ENCODE results near the gene TAS2R20.
A peak's percentile ranks its signal among the peaks of the same experiment; 100 is the strongest.

The TAS2R20 gene

DNA sequence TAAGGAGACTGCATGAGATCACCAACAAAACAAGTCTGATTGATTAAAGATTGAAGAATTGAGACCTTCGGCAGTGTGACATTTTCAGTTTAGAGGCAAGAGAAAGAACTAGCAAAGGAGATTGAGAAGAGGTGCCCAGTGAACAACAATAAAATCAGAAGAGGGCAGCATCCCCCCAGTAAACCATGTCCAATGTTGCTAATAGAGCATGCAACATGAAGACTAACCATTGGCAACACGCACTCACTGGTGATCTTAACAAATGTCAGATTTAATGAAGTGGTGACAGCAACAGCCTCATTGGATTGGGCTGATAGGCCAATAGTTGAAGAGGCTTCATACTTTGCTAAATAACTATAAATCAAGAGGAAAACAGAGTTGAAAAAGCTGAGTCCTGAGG is 38.3 kb downstream of the TAS2R20 start:
- no peak for DNase-seq (ENCODE audit: low read depth, low spot score)

- DNase-seq (ENCODE audit: low read depth, low spot score) = peak; percentile 47
These were observed 40.4 kb downstream of the TAS2R20 start for GRCh38 chr12:10957741-10958140.

DNA sequence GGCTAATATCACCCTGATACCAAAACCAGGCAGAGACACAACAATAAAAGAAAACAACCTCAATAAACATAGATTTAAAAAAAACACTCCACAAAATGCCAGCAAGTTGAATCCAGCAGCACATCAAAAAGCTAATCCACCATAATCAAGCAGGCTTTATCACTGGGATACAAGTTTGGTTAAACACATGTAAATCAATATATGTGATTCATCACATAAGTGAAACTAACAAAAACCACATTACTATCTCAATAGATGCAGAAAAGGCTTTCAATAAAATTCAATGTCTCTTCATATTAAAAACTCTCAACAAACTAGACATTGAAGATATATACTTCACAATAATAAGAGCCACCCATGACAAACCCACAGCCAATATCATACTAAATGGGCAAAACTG is 42.0 kb downstream of the TAS2R20 start:
- no peak for DNase-seq (ENCODE audit: low read depth, low spot score)

DNA sequence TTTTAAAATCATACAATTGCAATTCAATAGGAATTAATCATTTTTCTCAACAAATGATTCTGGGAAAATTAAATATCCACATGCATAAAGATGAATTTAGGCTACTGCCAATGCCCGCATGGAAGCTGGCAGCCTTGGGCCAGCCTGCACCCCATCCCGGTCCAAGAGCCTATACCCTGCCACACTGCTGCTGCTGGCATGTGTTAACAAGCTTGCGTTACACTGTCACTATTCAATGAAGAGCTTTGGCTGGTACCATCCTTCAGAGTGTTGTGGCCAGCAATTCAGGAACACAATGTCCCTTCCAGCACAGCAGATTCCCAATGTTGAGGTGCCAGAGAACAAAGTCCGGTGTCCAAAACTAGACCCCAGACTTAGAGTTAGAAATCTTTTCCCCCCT is 45.5 kb downstream of the TAS2R20 start:
- no peak for DNase-seq (ENCODE audit: low read depth, low spot score)
